NT2/D1 (cell line): Measurements from ENCODE around the gene MMEL1.
"Not testable (repeated sequence)": the region's sequence is repeated elsewhere in the genome, so short reads cannot be mapped to it uniquely, and the experiment has no call there.

Experiments used
- DNase-seq: peaks from one replicate; pipeline ENCODE4 v3.0.0-alpha.2; 2011; ENCODE audit warnings: low read depth, low spot score
- H3K27me3 ChIP-seq: 2 replicates; pipeline ENCODE4 v1.6.0; 2011; ENCODE audit warnings: mild to moderate bottlenecking; ENCODE audit not compliant: insufficient read length, insufficient read depth
- H3K36me3 ChIP-seq: 2 replicates; pipeline ENCODE4 v1.6.1; 2011; ENCODE audit warnings: mild to moderate bottlenecking, low read length, mixed read lengths; ENCODE audit not compliant: insufficient read depth, insufficient read length
- H3K4me1 ChIP-seq: 2 replicates; pipeline ENCODE4 v1.5.1; 2011; ENCODE audit not compliant: insufficient read depth, insufficient read length
- H3K4me3 ChIP-seq: 2 replicates; pipeline ENCODE4 v1.5.1; 2011; ENCODE audit warnings: low read depth; ENCODE audit not compliant: insufficient read length
- H3K9ac ChIP-seq: 2 replicates; pipeline ENCODE4 v1.6.0; 2011; ENCODE audit warnings: low read depth; ENCODE audit not compliant: insufficient read length
- H3K9me3 ChIP-seq: 2 replicates; pipeline ENCODE4 v1.5.1; 2011; ENCODE audit warnings: mild to moderate bottlenecking, low read length; ENCODE audit not compliant: insufficient read depth
- SUZ12 ChIP-seq: IDR thresholded peaks from 2 replicates; pipeline ENCODE4 v1.6.1; 2011; ENCODE audit not compliant: insufficient read length, insufficient read depth; ENCODE audit errors: extremely low read depth
- YY1 ChIP-seq: IDR thresholded peaks from 2 replicates; pipeline ENCODE4 v1.6.1; 2011; ENCODE audit not compliant: insufficient read length, insufficient read depth
- ZNF274 ChIP-seq: IDR thresholded peaks from 2 replicates; pipeline ENCODE4 v1.6.1; 2011; ENCODE audit warnings: mild to moderate bottlenecking, low read depth, low read length

The MMEL1 gene, protein sequence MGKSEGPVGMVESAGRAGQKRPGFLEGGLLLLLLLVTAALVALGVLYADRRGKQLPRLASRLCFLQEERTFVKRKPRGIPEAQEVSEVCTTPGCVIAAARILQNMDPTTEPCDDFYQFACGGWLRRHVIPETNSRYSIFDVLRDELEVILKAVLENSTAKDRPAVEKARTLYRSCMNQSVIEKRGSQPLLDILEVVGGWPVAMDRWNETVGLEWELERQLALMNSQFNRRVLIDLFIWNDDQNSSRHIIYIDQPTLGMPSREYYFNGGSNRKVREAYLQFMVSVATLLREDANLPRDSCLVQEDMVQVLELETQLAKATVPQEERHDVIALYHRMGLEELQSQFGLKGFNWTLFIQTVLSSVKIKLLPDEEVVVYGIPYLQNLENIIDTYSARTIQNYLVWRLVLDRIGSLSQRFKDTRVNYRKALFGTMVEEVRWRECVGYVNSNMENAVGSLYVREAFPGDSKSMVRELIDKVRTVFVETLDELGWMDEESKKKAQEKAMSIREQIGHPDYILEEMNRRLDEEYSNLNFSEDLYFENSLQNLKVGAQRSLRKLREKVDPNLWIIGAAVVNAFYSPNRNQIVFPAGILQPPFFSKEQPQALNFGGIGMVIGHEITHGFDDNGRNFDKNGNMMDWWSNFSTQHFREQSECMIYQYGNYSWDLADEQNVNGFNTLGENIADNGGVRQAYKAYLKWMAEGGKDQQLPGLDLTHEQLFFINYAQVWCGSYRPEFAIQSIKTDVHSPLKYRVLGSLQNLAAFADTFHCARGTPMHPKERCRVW

GRCh38 chr1:2632561-2633361 is at the start of gene MMEL1:
Gene MMEL1 (minus strand): TSS chr1:2633016. CDS start chr1:2629484, 3,532 bp downstream.
- Histone ChIP-seq H3K9me3 (peaks cover 15% of the 10 kb centered on the region; the same call in 1 of the 2 replicates), H3K4me3 (no peak within 1 kb of the TSS), H3K4me1 (peaks cover 28% of the 10 kb centered on the region), H3K9ac (peak within 1 kb of the TSS; percentile 61), H3K27me3 (peaks cover 46% of the 10 kb centered on the region), H3K36me3 (no peaks in the 10 kb centered on the region)
- no peak for TF ChIP-seq ZNF274
- no peak for TF ChIP-seq SUZ12
- no peak for TF ChIP-seq YY1
- no peak for DNase-seq

- H3K36me3 ChIP-seq, H3K9ac ChIP-seq, H3K4me3 ChIP-seq, DNase-seq, H3K4me1 ChIP-seq, H3K27me3 ChIP-seq, H3K9me3 ChIP-seq: not testable (repeated sequence)
Measured at GRCh38 chr1:2676726-2677125, 43.9 kb upstream of the MMEL1 start.

DNA sequence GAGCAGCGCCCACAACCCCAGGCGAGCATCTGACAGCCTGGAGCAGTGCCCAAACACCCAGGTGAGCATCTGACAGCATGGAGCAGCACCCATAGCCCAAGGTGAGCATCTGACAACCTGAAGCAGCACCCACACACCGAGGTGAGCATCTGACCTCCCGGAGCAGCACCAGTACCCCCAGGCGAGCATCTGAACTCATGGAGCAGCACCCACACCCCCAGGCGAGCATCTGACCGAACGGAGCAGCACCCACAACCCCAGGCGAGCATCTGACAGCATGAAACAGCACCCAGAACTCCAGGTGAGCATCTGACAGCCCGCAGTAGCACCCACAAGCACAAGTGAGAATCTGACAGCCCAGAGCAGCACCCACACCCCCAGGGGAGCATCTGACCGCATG is 38.8 kb upstream of the MMEL1 start:
- H3K9me3 ChIP-seq, H3K4me1 ChIP-seq, DNase-seq, H3K36me3 ChIP-seq, H3K27me3 ChIP-seq, H3K9ac ChIP-seq, H3K4me3 ChIP-seq: not testable (repeated sequence)

GRCh38 chr1:2659806-2660205 is 27.0 kb upstream of the MMEL1 start:
- not testable (repeated sequence) for H3K9ac ChIP-seq, H3K36me3 ChIP-seq, H3K9me3 ChIP-seq, H3K4me1 ChIP-seq, H3K4me3 ChIP-seq, DNase-seq
- peaks cover 17% of the 10 kb centered on the region for H3K27me3 ChIP-seq

DNA sequence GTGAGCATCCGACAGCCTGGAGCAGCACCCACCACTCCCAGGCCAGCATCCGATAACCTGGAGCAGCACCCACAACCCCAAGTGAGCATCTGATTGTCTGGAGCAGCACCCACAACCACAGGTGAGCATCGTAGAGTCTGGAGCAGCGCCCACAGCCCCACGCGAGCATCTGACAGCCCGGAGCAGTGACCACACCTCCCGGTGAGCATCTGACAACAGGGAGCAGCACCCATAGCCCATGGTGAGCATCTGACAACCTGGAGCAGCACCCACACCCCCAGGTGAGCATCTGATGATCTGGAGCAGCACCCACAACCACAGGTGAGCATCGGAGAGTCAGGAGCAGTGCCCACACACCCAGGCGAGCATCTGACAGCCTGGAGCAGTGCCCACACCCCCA is 25.1 kb upstream of the MMEL1 start:
- H3K9me3 ChIP-seq, DNase-seq: not testable (repeated sequence)
- peaks cover 36% of the 10 kb centered on the region for H3K27me3 ChIP-seq

GRCh38 chr1:2657124-2657523 is 24.3 kb upstream of the MMEL1 start:
- H3K4me1 ChIP-seq, H3K4me3 ChIP-seq, H3K9ac ChIP-seq, H3K9me3 ChIP-seq, H3K36me3 ChIP-seq, DNase-seq: not testable (repeated sequence)
- peaks cover 44% of the 10 kb centered on the region for H3K27me3 ChIP-seq

More for the DNA sequence above, 25.1 kb upstream of the MMEL1 start:
- H3K4me3 ChIP-seq, H3K36me3 ChIP-seq, H3K4me1 ChIP-seq, H3K9ac ChIP-seq: not testable (repeated sequence)

GRCh38 chr1:2655598-2656434 is 23.0 kb upstream of the MMEL1 start:
- not testable (repeated sequence) for H3K9me3 ChIP-seq, DNase-seq, H3K9ac ChIP-seq, H3K36me3 ChIP-seq, H3K4me3 ChIP-seq, H3K4me1 ChIP-seq
- peaks cover 57% of the 10 kb centered on the region for H3K27me3 ChIP-seq
- TF ChIP-seq SUZ12: peak; percentile 56
